Measurements from ENCODE around the gene SHC3. TPM values are rescaled to one million over a fixed set of nuclear protein-coding genes. Genes with fewer than 3 reads are reported as not detected.
A peak's percentile ranks its signal among the peaks of the same experiment; 100 is the strongest.

The SHC3 gene
- total and polyA plus RNA-seq, 12 donors = 0.15 to 0.71 (median 0.33) TPM

DNA sequence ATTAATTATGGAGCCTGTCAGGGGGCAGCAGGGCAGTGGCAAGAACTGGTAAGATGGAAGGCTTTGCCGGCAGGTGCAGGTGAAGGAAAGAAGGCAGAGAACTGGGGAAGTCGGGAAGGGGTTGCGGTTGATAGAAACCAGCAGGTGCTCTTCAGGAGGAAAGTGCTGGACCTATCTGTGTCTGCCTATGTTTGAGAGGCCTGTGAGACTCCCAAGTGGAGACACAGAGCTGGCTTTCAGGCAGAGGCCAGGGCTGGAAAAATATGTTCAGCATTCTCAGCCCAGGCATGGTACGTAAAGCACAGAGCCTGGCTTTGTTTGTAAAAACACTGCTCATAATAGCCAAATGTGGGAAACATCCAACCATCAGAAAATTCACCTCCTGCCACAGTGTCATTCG, 117.8 kb downstream of the SHC3 start:
- ATAC-seq (no peak), DNase-seq (no peak)
- 95 to 97% methylated on average over 5 of the region's 5 CpGs for WGBS, 2 donors
- Histone ChIP-seq H3K27me3 (no peaks in the 10 kb centered on the region), H3K9me3 (no peaks in the 10 kb centered on the region), H3K27ac (no peak overlapping the region), H3K36me3 (no peaks in the 10 kb centered on the region), H3K4me3 (no peak overlapping the region), H3K4me1 (no peaks in the 10 kb centered on the region)
- TF ChIP-seq, protein P1, sequence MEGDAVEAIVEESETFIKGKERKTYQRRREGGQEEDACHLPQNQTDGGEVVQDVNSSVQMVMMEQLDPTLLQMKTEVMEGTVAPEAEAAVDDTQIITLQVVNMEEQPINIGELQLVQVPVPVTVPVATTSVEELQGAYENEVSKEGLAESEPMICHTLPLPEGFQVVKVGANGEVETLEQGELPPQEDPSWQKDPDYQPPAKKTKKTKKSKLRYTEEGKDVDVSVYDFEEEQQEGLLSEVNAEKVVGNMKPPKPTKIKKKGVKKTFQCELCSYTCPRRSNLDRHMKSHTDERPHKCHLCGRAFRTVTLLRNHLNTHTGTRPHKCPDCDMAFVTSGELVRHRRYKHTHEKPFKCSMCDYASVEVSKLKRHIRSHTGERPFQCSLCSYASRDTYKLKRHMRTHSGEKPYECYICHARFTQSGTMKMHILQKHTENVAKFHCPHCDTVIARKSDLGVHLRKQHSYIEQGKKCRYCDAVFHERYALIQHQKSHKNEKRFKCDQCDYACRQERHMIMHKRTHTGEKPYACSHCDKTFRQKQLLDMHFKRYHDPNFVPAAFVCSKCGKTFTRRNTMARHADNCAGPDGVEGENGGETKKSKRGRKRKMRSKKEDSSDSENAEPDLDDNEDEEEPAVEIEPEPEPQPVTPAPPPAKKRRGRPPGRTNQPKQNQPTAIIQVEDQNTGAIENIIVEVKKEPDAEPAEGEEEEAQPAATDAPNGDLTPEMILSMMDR (IDR thresholded peaks at IDR 0.05) = no peak
- intact Hi-C loops (cut with DNase I) = no loop called here

DNA sequence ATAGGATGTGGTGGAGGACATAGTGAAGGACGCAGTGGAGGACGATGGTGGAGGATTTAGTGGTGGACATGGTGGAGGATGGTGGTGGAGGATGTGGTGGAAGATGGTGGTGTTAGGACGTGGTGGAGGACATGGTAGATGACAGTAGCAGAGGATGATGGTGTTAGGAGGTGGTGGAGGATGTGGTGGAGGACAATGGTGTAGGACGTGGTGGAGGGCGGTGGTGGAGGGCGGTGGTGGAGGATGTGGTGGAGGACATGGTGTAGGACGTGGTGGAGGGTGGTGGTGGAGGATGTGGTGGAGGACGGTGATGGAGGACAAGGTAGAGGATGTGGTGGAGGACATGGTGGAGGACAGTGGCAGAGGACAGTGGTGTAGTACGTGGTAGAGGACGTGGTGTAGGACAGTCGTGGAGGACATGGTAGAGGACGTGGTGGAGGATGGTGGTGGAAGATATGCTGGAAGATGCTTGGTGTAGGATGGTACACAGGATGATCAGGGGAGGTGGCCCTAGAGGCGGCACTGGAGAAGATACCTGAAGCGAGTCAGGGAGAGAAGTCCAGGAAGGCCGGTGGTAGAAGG, 118.6 kb downstream of the SHC3 start:
- no peaks in the 10 kb centered on the region for H3K36me3 ChIP-seq
- H3K4me1 ChIP-seq = no peaks in the 10 kb centered on the region
- DNase-seq (no peak), ATAC-seq (peak in 1 of 8 donors; percentile 53)
- no peak overlapping the region for H3K27ac ChIP-seq
- H3K9me3 ChIP-seq = no peaks in the 10 kb centered on the region
- WGBS, 2 donors = 97 to 99% methylated on average over 15 of the region's 15 CpGs
- intact Hi-C loops (cut with DNase I) = no loop called here
- H3K27me3 ChIP-seq = no peaks in the 10 kb centered on the region
- H3K4me3 ChIP-seq = no peak overlapping the region
- TF ChIP-seq, protein P1 (IDR thresholded peaks at IDR 0.05) = no peak

DNA sequence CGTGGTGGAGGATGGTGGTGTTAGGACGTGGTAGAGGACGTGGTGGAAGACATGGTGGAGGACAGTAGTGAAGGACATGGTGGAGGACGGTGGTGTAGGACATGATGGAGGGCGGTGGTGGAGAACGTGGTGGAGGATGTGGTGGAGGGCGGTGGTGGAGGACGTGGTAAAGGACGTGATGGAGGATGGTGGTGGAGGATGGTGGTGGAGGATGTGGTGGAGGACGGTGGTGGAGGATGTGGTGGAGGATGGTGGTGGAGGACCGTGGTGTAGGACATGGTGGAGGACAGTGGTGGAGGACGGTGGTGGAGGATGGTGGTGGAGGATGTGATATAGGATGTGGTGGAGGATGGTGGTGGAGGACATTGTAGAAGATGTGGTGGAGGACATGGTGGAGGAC, 119.7 kb downstream of the SHC3 start:
- H3K36me3 ChIP-seq = no peaks in the 10 kb centered on the region
- no peak overlapping the region for H3K27ac ChIP-seq
- no peaks in the 10 kb centered on the region for H3K4me1 ChIP-seq
- no peak for DNase-seq
- WGBS, 2 donors = 96% methylated on average over 12 of the region's 12 CpGs
- intact Hi-C loops (cut with DNase I) = no loop called here
- TF ChIP-seq, protein P1 (IDR thresholded peaks at IDR 0.05) = no peak
- ATAC-seq = no peak
- H3K4me3 ChIP-seq = no peak overlapping the region
- no peaks in the 10 kb centered on the region for H3K9me3 ChIP-seq
- no peaks in the 10 kb centered on the region for H3K27me3 ChIP-seq

DNA sequence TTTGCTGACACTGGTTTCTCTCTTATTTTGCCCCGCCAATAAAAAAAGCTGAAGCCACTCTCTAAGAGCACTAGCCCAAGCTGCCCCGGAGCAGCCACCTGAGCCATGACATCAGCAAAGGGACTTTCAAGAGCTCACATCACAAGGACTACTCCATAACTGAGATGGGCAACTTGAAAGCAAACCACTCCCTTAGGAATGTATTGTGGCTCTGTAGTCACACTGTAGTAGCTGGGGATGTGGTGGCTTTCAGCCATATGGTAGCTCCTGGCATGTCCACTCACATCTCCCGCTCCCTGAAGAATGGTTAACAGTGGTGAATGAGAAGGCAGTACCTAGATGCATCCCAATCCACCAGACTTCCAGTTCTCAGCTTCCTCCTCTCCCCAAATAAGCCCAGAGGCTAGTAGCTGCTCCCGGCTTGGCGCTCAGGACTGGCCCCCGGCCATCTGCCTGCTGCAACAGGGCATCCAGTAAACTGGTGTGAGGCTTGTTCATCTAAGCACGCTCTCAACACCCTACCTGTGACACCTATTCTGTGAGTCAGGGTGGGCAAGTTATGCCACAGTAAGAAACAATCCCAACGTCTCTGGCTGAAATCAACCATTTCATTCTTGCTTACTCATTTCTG, 123.6 kb downstream of the SHC3 start:
- DNase-seq (no peak), ATAC-seq (no peak)
- Histone ChIP-seq H3K27me3 (no peaks in the 10 kb centered on the region), H3K27ac (no peak overlapping the region), H3K4me1 (no peaks in the 10 kb centered on the region), H3K9me3 (no peaks in the 10 kb centered on the region), H3K4me3 (no peak overlapping the region), H3K36me3 (no peaks in the 10 kb centered on the region)
- WGBS, 2 donors = 96 to 97% methylated on average over 8 of the region's 8 CpGs
- intact Hi-C loops (cut with DNase I) = no loop called here
- TF ChIP-seq, protein P1 (IDR thresholded peaks at IDR 0.05) = no peak
